ENCODE data around the gene ALX4.

Gene ALX4

DNA sequence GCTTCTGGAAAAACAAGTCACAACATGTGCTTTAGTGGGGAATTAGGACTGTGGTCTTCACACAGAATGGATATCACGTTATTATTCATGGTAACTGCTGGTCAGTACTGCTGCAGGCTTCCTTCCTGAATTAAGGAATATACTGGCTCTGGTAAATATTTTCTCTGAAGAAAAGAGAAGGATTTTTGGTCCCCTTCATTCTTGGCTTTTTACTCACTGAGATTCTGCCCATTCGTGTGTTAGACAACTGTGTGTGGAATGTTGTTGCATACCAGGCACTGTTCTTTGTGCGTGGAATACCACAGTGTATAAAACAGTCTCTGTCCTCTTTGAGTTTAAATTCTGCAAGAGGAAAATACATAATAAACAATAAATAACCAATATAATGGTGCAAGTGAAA is 80.3 kb downstream of the ALX4 start:
- no peak overlapping the region for H3K4me3 ChIP-seq (ENCODE audit: low read length)
- DNase-seq (ENCODE audit: low read depth, low spot score), result no peak

DNA sequence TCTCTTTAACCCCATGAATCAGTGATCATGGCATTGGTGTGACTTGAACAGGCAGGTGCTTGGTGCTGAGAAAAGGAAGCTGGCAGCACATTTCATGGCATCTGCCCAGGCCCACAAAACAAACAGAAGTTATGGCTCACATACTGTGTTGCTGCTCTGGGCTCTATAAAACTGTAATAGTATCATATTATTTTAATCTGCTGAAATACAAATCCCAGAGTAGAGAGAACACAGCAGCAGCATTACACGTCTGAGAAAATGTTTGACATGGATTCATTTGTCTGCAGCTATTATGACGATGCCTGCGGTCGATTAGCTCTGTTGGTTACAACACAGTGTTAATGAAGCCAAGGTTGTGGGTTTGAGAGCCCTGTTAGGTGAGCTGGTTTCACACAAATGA is 80.8 kb downstream of the ALX4 start:
- H3K4me3 ChIP-seq (ENCODE audit: low read length), result no peak overlapping the region
- no peak for DNase-seq (ENCODE audit: low read depth, low spot score)

DNA sequence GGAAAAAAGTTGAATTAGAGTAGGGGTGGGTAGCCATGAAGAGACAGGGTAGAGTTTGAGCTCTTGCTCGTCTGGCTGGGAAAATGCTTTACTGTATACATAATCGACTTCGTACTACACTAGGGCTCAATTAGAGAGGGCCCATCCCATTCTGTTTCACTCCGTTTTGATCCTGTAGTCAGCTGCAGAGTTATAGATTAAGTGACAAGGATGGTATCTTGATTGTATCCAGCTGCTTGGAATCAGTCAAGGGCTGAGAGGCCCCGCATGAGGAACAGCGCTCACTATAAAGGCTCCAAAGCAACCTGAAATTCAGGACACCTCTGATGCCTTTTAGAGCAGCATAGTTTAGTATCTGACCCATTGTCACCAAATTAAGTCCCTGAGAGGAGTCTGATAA is 81.6 kb downstream of the ALX4 start:
- DNase-seq (ENCODE audit: low read depth, low spot score), result no peak
- H3K4me3 ChIP-seq (ENCODE audit: low read length), result no peak overlapping the region

DNA sequence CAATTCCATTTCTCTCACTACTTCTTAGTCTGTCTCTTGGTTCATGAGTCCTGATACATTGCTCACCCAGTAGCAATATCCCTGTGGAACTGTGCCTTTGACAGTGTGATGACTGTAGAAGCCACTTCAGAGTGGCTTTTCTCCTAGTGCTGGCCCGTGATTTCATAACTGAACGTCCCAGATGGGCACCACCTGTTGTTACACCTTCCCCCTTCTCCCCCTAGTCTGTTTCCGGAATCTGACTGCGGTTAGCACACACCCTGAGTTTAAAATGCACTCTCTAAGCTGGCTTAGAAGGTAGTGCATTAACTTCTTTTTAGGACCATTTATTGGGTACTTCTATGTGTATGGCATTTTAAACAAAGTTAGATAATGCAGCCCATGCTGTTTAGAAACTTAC is 83.0 kb downstream of the ALX4 start:
- DNase-seq (ENCODE audit: low read depth, low spot score), result peak; percentile 69
- H3K4me3 ChIP-seq (ENCODE audit: low read length), result no peak overlapping the region

DNA sequence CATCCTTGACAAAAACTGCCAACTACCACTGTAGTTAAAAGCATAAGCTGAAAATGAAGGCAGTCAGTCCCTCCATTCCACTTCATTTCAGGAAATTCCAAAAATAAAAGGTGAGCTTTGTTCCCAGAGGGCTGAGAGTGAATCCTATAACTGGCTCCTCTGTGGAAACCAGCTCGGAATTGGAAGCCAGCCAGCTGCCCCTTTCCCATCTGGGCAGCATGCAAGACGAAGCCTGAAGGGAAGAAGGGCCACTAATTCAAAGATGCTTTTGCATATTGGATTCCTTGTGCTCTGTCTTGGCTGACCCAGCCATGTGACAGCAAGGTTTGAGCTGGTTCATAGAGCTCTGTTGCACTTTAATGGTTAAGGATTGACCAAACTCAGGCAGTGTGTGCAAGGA is 83.4 kb downstream of the ALX4 start:
- no peak overlapping the region for H3K4me3 ChIP-seq (ENCODE audit: low read length)
- no peak for DNase-seq (ENCODE audit: low read depth, low spot score)

DNA sequence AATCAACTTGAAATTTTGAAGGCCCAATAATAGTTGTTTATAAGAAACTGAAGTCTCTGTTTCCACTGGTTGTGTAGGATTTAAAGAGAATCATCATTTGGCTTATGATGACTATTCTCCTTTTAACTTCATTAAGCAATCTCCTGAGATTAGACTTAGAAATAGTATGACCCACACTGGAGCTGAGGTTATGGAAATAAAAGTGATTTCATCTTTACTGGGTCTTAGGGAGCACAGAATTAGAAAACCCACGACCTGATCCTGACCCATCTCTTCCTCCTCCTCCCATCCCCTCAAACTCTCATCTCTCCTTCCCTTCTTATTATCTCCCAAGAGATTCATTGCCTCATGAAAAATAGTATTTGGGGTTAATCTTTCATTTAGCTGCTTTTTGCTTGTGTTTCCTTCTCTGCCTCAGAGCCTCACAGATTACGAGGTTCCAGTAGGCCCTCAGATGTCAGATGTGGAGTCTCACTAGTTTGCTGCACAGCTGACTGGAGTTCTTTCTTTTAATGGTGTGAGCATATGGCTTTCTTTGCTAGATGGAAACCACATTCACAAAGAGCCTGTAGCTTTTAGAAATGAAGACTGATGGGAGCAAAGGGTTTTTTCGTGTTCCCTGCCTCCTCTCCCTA is 85.0 kb downstream of the ALX4 start:
- H3K4me3 ChIP-seq (ENCODE audit: low read length), result no peak overlapping the region
- peak; percentile 26 for DNase-seq (ENCODE audit: low read depth, low spot score)

DNA sequence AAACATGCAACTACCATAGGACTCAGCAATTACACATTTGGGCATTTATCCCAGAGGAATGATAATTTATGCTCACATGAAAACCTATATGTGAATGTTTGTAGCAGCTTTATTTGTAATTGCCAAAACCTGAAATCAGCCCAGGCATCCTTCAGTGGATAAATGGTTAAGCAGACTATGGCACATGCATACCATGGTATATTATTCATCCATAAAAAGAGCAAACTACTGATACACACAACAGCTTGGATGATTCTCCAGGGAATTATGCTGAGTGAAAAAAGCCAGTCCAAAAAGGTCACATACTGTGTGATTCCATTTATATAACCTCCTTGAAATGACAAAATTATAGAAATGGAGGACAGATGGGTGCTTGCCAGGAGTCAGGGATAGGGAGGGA is 86.7 kb downstream of the ALX4 start:
- no peak overlapping the region for H3K4me3 ChIP-seq (ENCODE audit: low read length)
- DNase-seq (ENCODE audit: low read depth, low spot score), result no peak

DNA sequence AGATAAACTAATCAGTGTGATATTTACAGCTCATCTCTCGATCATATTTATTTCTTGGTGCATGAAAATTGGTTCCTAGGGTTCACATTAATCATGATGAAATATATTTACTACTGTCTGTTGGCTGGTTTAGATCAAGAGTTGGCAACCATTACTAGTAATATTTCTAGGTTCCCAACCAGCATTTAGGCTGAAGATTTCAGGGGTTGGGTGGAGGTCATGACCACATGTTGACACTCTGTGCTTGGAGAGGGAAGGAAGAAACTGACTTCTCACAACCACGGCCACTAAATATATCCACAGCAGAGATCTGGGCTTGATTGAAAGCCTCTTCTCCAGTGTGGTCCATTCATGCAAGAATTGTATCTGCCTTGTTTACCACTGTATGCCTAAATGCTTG is 87.9 kb downstream of the ALX4 start:
- no peak overlapping the region for H3K4me3 ChIP-seq (ENCODE audit: low read length)
- DNase-seq (ENCODE audit: low read depth, low spot score), result no peak

DNA sequence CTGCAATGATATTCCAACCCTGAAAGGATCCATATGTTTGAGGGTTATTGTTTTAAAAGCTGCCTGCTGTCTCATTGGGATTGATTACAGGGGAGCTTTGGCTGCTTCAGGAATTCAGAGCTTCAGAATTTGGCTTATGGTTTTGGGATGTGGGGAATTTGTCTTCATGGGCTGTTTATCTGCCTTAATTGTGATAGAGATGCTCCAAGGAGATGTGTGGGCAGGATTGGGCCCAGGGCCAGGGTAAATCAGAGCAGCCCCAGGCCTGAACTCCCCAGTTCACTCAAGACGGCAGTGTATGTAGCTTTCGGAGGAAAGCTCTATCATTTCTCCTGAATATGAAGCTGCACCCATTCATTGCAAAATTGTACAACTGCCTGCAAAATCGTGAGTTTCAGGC is 88.5 kb downstream of the ALX4 start:
- no peak overlapping the region for H3K4me3 ChIP-seq (ENCODE audit: low read length)
- DNase-seq (ENCODE audit: low read depth, low spot score), result no peak

DNA sequence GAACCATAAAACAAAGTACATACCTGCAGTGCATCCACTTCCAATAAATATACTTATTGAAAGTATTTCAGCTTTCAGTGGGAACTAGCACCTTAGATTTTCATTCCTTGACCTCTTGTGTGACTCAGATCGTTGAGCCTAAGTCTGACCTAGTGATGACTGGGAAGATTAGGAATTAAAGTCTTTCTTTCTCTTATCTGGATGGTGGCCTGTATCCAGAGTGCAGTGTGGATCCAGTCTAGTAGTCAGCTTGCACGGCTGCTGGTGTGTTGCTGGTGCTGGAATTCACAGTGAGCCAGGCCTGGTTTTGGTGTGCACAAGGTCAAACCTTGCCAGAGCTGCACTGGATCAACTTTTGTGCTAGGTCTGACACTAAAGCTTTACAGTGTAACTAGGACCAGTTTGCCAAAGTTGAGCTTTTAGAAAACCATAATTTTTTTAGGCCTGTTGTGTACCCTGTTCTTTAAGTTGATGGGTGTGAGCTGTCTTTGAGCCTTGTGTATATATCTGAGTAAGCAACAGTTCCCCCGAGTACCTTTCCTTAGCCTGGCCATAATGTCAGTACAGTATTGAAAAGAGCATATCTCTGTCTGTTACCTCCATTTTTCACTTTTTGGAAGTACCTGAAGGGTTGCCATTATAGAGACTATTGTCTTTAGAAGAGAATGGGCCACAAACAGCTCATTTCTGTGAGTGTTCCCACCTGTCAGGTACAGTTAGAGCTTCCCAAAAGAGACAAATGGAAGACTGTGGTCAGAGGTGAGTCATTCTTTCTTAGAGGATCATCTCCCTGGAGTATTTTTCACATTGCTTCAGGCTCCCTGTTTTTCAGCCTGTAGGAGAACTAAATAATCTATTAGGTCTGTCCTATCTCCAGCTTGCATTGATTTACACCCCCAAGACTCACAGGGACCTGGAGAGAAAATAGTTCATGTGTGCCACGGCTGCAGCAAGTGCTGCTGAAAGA is 89.8 kb downstream of the ALX4 start:
- H3K4me3 ChIP-seq (ENCODE audit: low read length), result no peak overlapping the region
- no peak for DNase-seq (ENCODE audit: low read depth, low spot score)

DNA sequence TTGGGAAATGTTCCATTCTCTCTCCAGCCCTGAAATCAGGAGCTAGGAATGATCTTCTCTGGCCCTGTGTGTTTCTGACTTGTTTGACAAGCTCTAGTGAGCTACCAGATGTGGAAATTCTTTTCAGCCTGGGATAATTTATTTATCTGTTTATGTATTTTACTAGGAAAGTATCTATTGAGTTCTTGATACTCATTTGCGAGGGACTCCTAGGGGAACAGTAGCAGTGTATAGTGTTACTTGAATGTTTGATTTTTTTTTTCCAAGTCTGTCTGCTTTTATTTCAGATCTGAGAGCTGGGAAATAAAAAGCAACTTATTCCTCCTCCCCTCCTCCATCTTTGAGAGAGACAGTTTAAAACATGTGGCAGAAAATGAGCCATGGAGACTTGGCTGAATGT is 92.5 kb downstream of the ALX4 start:
- DNase-seq (ENCODE audit: low read depth, low spot score), result no peak
- H3K4me3 ChIP-seq (ENCODE audit: low read length), result no peak overlapping the region

DNA sequence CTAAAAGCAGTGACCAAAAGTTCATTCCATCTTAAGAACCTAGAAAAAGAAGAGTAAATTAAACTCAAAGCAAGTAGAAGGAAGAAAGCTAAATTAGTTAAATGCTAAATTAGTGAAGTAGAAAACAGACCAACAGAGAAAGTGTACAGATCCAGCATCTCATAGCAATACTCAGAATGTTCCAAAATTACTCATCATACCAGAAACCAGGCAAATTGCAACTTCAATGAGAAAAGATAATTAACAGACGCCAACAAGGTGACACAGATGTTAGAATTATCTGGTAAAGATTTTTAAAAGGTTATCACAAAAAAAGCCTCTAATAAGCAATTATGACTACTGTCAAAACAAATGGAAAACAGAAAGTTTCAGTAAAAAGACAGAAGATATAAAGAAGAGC is 96.8 kb downstream of the ALX4 start:
- no peak overlapping the region for H3K4me3 ChIP-seq (ENCODE audit: low read length)

DNA sequence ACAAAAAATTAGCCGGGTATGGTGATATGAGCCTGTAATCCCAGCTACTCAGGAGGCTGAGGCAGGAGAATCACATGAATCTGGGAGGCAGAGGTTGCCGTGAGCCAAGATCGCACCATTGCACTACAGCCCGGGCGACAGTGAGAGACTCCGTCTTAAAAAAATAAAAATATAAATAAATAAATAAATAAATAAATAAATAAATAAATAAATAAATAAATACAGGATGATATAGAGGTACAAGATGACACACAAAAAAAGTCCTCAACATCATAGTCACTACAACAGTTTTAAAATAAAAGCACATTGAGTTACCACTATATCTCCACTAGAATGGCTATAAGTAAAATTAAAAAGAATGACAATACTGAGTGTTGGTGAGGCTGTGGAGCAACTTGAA is 97.8 kb downstream of the ALX4 start:
- DNase-seq (ENCODE audit: low read depth, low spot score), result no peak
- no peak overlapping the region for H3K4me3 ChIP-seq (ENCODE audit: low read length)

More for the DNA sequence above, 96.8 kb downstream of the ALX4 start:
- no peak for DNase-seq (ENCODE audit: low read depth, low spot score)
